MCF 10A (cell line): ENCODE results near the gene GAMT. TPM values are rescaled to one million over a fixed set of nuclear protein-coding genes. Genes with fewer than 3 reads are reported as not detected.

Source experiments
- BruUV-seq: library from RNA; stranded (reverse); fragments of 400-500 nt; replicated peaks from 2 replicates; lab custom pipeline; 2021; lab: Mats Ljungman, UMichigan
- CTCF ChIA-PET: fragments of 300-600 bp; sonication (Branson Sonifier 250); formaldehyde crosslinking; extraction: SDS; loops from one replicate; lab custom pipeline; 2021; ENCODE audit warnings: antibody characterized with exemption, inconsistent platforms; lab: Yijun Ruan, JAX
- POLR2A ChIA-PET: fragments of 300-600, 350-650 bp; sonication (Branson Sonifier 250); formaldehyde crosslinking; extraction: SDS; loops from one replicate; lab custom pipeline; 2020; ENCODE audit warnings: antibody characterized with exemption, inconsistent platforms; lab: Yijun Ruan, JAX
- DNase-seq: peaks from one replicate; pipeline ENCODE4 v3.0.0-alpha.2; 2018; ENCODE audit not compliant: unreplicated experiment
- H3K27ac Mint-ChIP-seq: one replicate; pipeline ENCODE4 v1.8.0; 2022; ENCODE audit warnings: mild to moderate bottlenecking, low read depth, mixed read lengths; ENCODE audit not compliant: unreplicated experiment
- H3K27me3 Mint-ChIP-seq: one replicate; pipeline ENCODE4 v1.8.0; 2022; ENCODE audit warnings: mixed read lengths; ENCODE audit not compliant: insufficient read depth, unreplicated experiment
- H3K36me3 Mint-ChIP-seq: one replicate; pipeline ENCODE4 v1.8.0; 2022; ENCODE audit warnings: mild to moderate bottlenecking, moderate library complexity, mixed read lengths; ENCODE audit not compliant: insufficient read depth, unreplicated experiment
- H3K4me1 Mint-ChIP-seq: one replicate; pipeline ENCODE4 v1.8.0; 2022; ENCODE audit warnings: mixed read lengths; ENCODE audit not compliant: insufficient read depth, unreplicated experiment
- H3K4me3 Mint-ChIP-seq: one replicate; pipeline ENCODE4 v1.8.0; 2022; ENCODE audit warnings: mild to moderate bottlenecking, moderate library complexity, mixed read lengths; ENCODE audit not compliant: unreplicated experiment
- H3K9me3 Mint-ChIP-seq: one replicate; pipeline ENCODE4 v1.8.0; 2022; ENCODE audit warnings: mixed read lengths; ENCODE audit not compliant: unreplicated experiment
- intact Hi-C: fragments of 100-400 bp; cut with micrococcal nuclease; formaldehyde crosslinking; loops from 2 replicates; pipeline ENCODE4 v1.14.1; 2022
- total RNA-seq: library from RNA; stranded (reverse); gene quantifications from 2 replicates; pipeline ENCODE4 v1.2.3, GENCODE V29; 2022
- TF ChIP-seq, protein P1 (sequence below): fragments of 200-600 bp; IDR thresholded peaks from one replicate; pipeline ENCODE4 v1.8.0; 2022; ENCODE audit warnings: antibody characterized with exemption, mild to moderate bottlenecking; ENCODE audit not compliant: unreplicated experiment

Gene GAMT
- total RNA-seq, 1 experiment from 2014 or later = 7.0 TPM

DNA sequence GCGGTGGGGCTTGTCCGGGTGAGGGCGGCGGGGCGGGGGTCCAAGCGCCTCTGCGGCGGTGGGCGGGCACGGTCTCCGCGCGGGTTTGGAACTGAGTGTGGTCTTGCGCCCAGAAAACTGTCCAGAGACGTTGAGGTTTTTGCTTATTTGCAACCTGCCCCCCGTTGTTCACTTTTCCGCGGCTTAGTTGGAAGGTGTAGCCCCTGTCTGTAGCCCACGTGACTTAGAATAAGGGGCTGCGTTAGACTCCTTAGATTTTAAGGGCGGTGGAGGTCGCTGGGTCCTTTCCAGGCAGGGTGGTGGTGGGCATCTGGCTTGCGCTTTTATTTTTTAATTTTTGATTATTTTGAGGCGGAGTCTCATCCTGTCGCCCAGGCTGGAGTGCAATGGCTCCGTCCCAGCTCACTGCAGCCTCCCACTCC is 37.6 kb upstream of the GAMT start:
- Mint-ChIP-seq H3K27ac (peak overlapping the region; percentile 100), H3K4me1 (peaks cover 6% of the 10 kb centered on the region), H3K27me3 (no peaks in the 10 kb centered on the region), H3K36me3 (peaks cover 79% of the 10 kb centered on the region), H3K4me3 (peak overlapping the region; percentile 98), H3K9me3 (no peaks in the 10 kb centered on the region)
- no TSS peak for BruUV-seq
- TF ChIP-seq, protein P1, sequence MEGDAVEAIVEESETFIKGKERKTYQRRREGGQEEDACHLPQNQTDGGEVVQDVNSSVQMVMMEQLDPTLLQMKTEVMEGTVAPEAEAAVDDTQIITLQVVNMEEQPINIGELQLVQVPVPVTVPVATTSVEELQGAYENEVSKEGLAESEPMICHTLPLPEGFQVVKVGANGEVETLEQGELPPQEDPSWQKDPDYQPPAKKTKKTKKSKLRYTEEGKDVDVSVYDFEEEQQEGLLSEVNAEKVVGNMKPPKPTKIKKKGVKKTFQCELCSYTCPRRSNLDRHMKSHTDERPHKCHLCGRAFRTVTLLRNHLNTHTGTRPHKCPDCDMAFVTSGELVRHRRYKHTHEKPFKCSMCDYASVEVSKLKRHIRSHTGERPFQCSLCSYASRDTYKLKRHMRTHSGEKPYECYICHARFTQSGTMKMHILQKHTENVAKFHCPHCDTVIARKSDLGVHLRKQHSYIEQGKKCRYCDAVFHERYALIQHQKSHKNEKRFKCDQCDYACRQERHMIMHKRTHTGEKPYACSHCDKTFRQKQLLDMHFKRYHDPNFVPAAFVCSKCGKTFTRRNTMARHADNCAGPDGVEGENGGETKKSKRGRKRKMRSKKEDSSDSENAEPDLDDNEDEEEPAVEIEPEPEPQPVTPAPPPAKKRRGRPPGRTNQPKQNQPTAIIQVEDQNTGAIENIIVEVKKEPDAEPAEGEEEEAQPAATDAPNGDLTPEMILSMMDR = no peak
- DNase-seq = no peak
- ChIA-PET CTCF (interaction anchor here (1.3 kb wide), 1 partner anchor 8 kb away, joined by 3 read pairs; no protein-coding TSS in a partner anchor), POLR2A (interaction anchor here (0.9 to 1.7 kb wide), 5 partner anchors 15 to 55 kb away, joined by 3 to 4 read pairs (median 3); no protein-coding TSS in a partner anchor)
- intact Hi-C loops = loop anchor here (1.0 to 2.0 kb wide), 2 partner anchors 74 to 160 kb away; partner anchors contain the start of gene ADAMTSL5

DNA sequence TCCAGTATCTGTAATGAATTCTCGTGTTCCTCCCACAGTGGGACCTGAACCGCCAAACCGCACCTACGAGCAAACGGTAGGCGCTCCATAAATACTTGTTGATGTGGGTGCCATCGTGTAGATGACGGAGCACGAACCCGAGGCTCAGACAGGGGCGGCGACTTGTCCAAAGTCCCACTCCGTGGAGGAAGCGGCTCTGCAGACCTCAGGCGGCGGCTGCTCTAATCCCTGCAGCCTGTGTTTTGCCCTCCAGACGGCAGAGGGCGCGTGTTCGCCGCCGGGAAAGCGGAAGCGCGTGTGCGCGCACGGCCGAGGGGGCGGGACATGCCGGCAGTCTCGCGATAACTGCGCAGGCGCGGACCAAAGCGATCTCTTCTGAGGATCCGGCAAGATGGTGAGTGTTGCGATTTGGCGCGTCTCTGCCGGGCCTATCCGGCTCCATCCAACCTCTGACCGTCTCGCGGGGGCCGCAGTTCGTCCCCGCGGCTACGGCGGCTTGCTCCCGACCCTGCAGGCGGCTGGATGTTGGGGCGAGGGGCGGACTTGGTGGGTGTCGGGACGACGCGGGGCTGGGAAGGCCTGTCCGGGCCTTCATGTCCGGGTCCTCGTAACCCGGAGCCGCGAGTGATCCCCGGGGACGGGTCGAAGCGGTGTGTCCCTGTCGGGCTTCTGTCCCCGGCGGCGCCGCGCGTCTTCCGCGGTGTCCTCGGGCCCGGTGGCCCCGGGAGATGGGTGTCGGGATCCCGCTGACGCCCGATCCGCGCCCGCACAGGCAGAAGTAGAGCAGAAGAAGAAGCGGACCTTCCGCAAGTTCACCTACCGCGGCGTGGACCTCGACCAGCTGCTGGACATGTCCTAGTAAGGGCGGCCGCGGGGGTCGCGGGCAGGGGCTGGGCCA is 36.9 kb upstream of the GAMT start, which contains the start of gene RPS15:
Gene RPS15, plus strand, starts transcription at position 362 of the 898 bp plus-strand sequence. Its CDS starts 30 bp downstream, at position 392.
- intact Hi-C loops = loop anchor here (1.0 to 2.0 kb wide), 2 partner anchors 75 to 159 kb away; partner anchors contain the start of gene ADAMTSL5
- peak; percentile 92 for DNase-seq
- ChIA-PET CTCF (interaction anchor here (0.6 to 1.3 kb wide), 5 partner anchors 9 to 153 kb away, joined by 3 to 5 read pairs (median 3); no protein-coding TSS in a partner anchor), POLR2A (interaction anchor here (0.9 to 1.7 kb wide), 6 partner anchors 15 to 163 kb away, joined by 3 to 4 read pairs (median 3); partner anchors contain the start of gene FAM174C)
- H3K4me1 Mint-ChIP-seq = peaks cover 6% of the 10 kb centered on the region
- BruUV-seq = TSS peak; percentile 65
- no peaks in the 10 kb centered on the region for H3K27me3 Mint-ChIP-seq
- H3K9me3 Mint-ChIP-seq = no peaks in the 10 kb centered on the region
- H3K4me3 Mint-ChIP-seq = peak within 1 kb of the TSS; percentile 98
- peak within 1 kb of the TSS; percentile 100 for H3K27ac Mint-ChIP-seq
- TF ChIP-seq, protein P1 = peak; percentile 87
- H3K36me3 Mint-ChIP-seq = peaks cover 77% of the 10 kb centered on the region

DNA sequence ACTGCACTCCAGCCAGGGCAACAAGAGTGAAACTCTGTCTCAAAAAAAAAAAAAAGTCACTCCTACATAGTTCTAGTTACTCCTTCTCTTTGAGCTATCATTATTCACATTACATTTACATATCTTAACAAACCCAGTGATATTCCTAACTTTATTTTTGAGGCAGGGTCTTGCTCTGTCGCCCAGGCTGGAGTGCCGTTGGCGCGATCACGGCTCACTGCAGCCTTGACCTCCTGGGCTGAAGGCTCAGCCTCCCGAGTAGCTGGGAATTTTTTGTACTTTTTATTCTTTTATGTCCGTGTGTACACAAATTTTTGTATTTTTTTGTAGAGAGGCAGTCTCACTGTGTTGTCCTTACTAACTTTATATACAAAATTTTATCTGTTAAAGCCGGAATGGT is 36.3 kb upstream of the GAMT start:
- H3K4me3 Mint-ChIP-seq = no peak overlapping the region
- ChIA-PET CTCF (interaction anchor here (0.6 to 1.4 kb wide), 6 partner anchors 9 to 153 kb away, joined by 3 to 5 read pairs (median 3); no protein-coding TSS in a partner anchor), POLR2A (interaction anchor here (1.2 to 1.4 kb wide), 2 partner anchors 20 to 162 kb away, joined by 3 to 4 read pairs; partner anchors contain the start of gene FAM174C)
- no peak overlapping the region for H3K27ac Mint-ChIP-seq
- H3K4me1 Mint-ChIP-seq = peaks cover 2% of the 10 kb centered on the region
- intact Hi-C loops = loop anchor here (1.0 to 2.0 kb wide), 2 partner anchors 76 to 159 kb away; partner anchors contain the start of gene ADAMTSL5
- H3K9me3 Mint-ChIP-seq = no peaks in the 10 kb centered on the region
- H3K36me3 Mint-ChIP-seq = peaks cover 75% of the 10 kb centered on the region
- no peak for DNase-seq
- TF ChIP-seq, protein P1 = no peak
- no TSS peak for BruUV-seq
- H3K27me3 Mint-ChIP-seq = no peaks in the 10 kb centered on the region
